Stimulated activated CD8-positive, alpha-beta memory T cell treated with anti-CD3 and anti-CD28 coated beads, Interleukin-15, amount 100 ng/mL, for 48 hours (primary cell): ENCODE measurements around the gene HNMT.

Experiments used
- DNase-seq, 2 donors: peaks; one replicate each; pipeline ENCODE4 v3.0.0-alpha.2; 2020; ENCODE audit warnings: low read depth in 2 of 2

The HNMT gene

DNA sequence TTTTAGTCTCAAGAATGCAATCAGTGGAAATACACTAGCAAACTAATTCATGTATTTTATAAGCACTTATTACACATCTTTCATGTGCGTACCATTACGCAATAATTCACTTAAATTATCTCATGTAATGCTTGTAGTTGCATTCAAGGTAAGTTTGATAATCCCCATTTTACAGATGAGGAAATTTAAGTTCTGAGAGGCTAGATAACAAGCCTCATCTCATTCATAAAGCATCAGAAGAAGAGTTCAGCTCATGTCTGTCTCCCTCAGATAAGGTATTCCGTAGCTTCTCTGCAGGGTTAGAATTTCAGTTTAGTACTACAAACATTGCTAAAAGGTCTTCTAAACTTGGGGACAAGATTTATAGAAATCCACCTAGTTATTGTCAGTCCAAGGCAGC lies 47.8 kb downstream of the HNMT start:
- DNase-seq: no peak

- DNase-seq: no peak
Observed at GRCh38 chr2:138012968-138013367, 48.7 kb downstream of the HNMT start.

- no peak for DNase-seq
Observed at GRCh38 chr2:138013639-138014038, 49.4 kb downstream of the HNMT start.

GRCh38 chr2:138015494-138015893 lies 51.2 kb downstream of the HNMT start:
- no peak for DNase-seq

DNA sequence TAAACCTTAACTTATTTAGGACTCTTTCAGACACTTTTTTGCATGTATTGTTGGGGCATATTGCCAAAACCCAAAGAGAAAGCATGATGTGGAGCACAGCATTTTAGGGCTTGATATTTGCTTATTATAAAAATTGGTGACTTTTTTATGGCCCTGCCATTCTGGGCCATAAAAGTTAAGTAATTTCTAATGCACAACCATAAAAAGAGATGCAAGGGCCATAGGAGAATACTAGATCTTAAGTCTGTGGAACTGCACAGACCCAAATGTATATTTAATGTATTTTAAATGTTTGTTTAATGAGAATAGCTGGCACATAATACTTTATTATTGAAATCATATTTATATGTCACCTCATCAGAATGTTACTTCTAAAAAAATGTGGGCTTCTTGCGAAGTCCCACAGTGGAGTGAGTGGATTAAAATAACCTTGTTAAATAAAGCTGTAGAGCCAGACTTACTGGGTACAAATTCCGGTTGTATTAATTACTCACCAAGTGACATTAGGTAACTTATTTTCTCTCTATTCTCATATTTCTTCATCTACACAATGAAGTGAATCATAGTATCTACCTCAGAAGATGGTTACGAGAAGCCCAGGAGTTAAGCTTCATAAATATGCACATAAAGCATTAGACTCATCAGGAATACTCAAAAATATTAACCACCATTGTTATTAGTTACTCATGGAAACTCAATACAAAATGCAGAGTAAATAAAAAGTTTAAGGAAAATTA lies 52.2 kb downstream of the HNMT start:
- no peak for DNase-seq

DNA sequence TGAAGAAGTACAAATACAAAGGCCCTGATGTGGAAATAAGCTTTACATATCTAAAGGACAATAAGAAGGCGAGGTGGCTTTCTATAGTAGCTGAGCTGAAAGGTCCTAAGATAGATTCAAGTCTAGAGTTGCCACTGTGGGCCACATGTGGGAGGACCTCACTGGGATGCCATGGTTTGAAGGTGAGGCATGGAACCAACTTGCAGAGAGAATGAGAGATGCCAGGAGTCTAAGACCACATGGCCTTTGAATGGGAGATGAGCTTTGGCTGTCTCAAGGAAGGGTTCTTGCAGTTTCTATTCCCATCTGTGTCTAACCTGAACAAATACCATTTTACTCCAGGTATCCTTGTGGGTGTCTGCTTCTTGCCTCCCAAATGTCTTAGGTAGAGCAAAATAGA lies 53.6 kb downstream of the HNMT start:
- no peak for DNase-seq

GRCh38 chr2:138018866-138019688 lies 54.8 kb downstream of the HNMT start:
- no peak for DNase-seq

DNA sequence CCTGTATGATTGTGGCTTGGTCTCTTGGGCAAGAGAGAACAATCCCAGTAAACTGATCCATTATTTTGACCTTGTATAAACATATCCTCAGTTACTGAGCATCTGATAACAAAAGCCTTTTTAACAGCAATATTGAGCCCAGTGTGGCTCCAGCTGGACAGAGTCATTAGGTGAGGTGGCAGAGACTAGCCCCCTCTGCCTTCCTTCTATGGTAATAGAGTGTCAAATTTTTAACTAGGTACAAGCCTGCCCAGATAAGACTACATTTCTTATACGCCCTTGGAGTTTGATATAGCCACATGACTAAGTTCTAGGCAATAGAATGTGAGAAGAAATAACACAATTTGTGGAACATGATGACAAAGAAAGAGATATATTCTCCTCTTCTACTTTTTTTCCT lies 56.2 kb downstream of the HNMT start:
- DNase-seq: no peak

GRCh38 chr2:138021154-138021553 lies 56.9 kb downstream of the HNMT start:
- no peak for DNase-seq

- DNase-seq: no peak
Observed at GRCh38 chr2:138023298-138023697, 59.0 kb downstream of the HNMT start.

DNA sequence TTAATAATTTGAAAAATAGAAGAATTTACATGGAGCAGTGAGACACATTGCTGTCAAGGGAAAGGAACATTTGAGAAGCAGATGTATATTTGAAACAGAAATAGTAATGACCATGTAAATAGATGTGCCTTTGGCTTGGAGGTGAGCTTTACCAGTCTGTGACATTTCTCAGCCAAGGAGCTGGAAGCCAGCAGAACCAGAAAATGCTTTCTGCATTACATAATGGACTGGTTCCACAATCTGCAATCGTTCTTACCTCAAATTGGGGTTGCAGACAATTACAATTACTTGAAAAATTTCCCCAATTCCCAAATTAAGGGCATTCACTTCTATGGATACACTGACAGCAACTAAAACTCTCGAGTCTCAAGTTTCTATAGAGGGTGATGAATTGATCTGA lies 59.7 kb downstream of the HNMT start:
- no peak for DNase-seq

- DNase-seq: no peak
Observed at GRCh38 chr2:138026111-138027020, 62.1 kb downstream of the HNMT start.

DNA sequence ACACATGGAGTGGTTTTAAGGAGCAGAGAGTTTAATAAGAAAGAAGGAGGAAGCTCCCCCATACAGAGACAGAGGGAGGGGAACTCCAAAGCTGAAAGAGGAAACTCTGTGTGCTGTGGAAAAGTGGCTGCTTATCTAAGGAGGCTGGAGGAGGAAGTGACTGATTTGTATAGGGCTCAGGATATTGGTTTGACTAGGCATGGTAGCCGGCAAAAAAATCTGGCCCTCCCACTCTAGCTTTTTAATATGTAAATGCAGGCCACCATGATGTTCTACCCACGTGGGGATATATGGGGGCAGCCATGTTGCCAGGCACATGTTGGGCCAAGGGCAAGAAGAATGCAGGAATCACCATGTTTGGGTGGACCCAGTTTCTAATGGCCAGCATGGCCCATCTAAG lies 64.3 kb downstream of the HNMT start:
- DNase-seq: no peak

DNA sequence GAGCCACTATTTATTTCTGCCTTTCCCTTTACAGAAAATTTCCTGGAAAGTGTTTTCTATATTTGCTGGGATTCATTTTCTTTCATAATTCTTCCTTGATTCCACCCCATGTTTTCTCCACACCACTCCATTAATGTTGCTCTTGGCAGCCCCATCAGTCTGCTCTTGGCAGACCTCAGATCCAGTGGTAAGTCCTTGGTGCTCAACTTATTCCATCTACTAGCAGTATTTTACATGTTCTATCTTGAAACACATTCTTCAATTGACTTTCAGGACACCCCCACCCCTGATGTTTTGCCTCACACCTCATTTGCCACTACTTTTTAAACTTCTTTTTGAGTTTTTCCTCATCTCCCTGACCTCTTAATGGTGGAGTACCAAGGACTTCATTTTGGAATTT lies 65.0 kb downstream of the HNMT start:
- no peak for DNase-seq

- DNase-seq: no peak
Observed at GRCh38 chr2:138030459-138030858, 66.2 kb downstream of the HNMT start.

DNA sequence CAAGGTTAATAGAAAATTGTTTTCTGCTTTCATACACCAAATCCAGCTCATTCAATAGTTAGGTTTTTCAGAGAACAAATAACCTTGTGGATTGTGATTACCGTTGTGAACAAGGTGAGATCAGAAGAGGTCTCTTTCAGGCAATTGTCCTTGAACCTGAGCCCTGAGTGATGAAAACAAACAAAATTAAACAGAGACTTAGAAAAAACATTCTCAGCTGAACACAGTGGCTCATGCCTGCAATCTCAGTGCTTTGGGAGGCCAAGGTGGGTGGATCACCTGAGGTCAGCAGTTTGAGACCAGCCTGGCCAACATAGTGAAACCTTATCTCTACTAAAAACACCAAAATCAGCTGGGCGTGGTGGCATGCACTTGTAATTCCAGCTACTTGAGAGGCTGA lies 68.1 kb downstream of the HNMT start:
- DNase-seq: no peak

DNA sequence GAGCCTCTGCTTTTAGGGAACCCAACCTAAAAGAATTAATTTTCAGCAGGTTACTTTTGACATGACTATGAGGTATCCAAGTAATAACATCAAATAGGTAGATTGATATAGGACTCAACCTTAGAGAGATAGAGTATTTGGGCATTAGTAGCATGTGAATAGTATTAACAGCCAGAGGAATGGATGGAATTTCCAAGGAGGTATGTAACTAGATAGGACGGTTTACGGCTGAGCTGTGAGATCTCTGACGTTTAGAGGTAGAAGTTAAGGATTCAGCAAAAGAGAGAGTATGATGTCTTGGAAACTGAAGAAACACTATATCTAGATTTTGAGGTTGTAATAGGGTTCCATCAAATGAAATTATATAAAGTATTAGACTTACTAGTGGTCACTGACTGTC lies 70.3 kb downstream of the HNMT start:
- DNase-seq: no peak

DNA sequence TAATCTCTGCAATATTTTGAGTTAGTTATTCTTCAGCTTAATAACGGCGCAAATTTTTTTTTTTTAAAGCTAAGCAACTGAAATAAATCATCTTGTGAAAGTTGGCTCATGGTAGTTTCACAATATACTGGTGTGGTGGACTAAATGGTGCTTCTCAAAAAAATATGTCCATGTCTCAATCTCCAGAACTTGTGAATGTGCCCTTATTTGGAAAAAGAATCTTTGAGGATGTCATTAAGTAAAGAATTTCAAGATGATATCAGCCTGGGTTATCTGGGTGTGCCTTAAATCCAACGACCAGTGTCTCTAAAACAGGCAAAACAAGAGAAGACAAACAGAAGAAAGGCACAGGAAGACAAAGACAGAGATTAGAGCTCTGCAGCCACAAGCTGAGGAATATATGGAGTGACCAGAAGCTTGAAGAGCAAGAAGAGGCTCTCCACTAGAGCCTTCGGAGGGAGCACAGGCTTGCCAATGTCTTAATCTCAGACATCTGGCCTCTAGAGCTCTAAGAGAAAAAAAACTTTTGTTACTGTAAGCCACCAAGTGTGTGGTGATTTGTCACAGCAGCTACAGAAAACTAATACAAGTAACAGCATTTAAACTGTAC lies 71.4 kb downstream of the HNMT start:
- no peak for DNase-seq

DNA sequence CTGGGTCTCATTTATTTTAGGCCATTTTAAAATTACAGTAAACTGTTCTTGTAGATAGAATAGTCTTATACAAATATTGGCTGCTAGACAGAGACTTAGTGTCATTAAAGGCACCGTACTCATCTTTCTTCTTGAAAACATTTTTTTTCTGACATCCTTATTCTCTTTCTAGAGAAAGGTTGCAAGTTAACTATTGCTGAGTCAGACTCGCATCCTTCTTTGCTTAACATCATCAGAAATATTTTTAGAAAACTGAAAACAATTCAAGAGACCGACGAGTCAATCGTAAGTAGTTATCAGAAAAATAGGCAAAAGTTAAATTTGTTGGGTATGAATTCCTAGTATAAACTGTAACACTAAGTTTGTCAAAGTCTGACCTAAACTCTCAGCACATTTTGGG lies 72.2 kb downstream of the HNMT start:
- no peak for DNase-seq

DNA sequence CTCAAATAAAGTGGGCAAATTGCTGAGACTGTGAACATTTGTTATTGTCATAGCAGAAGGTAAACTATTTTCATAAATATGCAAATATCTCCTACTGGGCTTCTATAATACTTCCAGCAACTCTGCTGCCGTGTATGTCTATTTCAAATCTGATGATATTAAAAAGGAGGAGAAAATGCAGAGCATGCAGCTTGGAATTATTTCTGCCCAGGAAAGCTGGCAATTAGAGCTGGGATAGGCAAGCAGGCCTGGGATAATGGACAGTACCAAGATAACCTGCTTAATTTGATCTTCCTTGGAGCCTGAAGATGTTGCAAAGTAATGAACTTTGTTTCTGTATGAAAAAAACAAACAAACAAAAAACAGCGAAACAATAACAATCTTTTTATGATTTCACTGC lies 72.8 kb downstream of the HNMT start:
- DNase-seq: no peak

- no peak for DNase-seq
Observed at GRCh38 chr2:138040616-138041015, 76.3 kb downstream of the HNMT start.

DNA sequence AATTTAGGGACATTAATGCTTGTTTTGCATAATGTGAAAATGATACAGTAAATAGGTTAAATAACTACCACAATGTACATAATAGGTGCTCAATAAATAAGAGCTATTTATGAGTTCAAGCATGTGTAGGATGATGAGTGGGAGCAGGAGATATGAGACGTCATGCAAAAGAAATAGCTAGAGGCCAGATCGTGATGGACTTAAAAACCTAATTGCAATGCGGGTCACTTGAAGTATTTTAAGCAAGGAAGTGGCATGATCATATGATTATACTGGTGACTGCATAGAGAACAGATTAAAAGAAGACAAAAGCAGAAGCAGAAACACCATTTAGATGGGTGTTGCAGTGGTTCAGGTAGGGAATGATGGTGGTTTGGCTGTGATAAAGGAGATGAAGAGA lies 78.0 kb downstream of the HNMT start:
- no peak for DNase-seq
